ENCODE measurements around the gene FHIT.

DNA sequence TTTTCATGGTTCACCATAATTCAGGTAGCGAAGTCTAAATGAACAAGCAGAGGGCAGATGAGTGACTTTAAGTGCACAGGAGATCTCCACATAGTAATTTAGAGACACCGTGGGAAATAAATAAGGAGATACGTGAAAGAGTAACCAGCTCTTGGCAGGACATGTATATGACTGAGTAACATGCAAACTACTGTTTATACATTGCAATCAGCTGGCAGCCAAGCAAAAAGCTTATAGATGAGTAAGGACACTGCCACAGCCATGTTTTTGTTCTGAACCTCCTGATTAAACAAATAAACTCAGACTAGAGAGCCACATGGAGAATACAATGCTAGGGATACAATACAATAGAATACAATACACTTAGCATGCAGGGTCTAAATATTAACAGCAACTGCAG, 252.4 kb downstream of the FHIT start:
- TF ChIP-seq EZH2phosphoT487 (IDR thresholded peaks at IDR 0.05; ENCODE audit: borderline replicate concordance, low read depth) = no peak
- TF ChIP-seq, protein P1, sequence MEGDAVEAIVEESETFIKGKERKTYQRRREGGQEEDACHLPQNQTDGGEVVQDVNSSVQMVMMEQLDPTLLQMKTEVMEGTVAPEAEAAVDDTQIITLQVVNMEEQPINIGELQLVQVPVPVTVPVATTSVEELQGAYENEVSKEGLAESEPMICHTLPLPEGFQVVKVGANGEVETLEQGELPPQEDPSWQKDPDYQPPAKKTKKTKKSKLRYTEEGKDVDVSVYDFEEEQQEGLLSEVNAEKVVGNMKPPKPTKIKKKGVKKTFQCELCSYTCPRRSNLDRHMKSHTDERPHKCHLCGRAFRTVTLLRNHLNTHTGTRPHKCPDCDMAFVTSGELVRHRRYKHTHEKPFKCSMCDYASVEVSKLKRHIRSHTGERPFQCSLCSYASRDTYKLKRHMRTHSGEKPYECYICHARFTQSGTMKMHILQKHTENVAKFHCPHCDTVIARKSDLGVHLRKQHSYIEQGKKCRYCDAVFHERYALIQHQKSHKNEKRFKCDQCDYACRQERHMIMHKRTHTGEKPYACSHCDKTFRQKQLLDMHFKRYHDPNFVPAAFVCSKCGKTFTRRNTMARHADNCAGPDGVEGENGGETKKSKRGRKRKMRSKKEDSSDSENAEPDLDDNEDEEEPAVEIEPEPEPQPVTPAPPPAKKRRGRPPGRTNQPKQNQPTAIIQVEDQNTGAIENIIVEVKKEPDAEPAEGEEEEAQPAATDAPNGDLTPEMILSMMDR (IDR thresholded peaks at IDR 0.05) = no peak
- no peak for TF ChIP-seq FOXM1 (IDR thresholded peaks at IDR 0.05; ENCODE audit: low read depth)
- TF ChIP-seq, protein P2, sequence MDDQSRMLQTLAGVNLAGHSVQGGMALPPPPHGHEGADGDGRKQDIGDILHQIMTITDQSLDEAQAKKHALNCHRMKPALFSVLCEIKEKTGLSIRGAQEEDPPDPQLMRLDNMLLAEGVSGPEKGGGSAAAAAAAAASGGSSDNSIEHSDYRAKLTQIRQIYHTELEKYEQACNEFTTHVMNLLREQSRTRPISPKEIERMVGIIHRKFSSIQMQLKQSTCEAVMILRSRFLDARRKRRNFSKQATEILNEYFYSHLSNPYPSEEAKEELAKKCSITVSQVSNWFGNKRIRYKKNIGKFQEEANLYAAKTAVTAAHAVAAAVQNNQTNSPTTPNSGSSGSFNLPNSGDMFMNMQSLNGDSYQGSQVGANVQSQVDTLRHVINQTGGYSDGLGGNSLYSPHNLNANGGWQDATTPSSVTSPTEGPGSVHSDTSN (IDR thresholded peaks at IDR 0.05) = no peak
- no peak for TF ChIP-seq GABPA (IDR thresholded peaks at IDR 0.05; ENCODE audit: low read depth)
